ENCODE results near the gene RGS3. TPM values are rescaled to one million over a fixed set of nuclear protein-coding genes. Genes with fewer than 3 reads are reported as not detected.

RGS3 gene
- total RNA-seq, 1 experiment from 2014 or later = 39.4 TPM

DNA sequence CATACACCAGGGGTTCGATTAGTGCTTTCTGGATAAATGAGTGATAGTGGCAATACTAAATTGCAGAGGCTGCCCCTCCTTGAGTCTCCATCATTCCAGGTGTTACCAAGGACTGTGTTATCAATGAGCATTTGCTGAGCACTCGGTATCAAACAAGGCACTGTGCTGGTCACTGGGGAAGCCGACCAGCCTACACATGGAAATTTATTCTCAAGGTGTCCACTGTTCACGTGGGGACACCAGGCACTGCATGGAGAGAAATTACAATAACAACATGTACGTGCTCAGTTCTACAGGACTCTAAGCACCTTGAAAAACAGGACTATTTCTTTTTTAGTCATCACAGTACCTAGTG lies 22.2 kb downstream of the RGS3 start (continued):
- TF ChIP-seq, protein P1, sequence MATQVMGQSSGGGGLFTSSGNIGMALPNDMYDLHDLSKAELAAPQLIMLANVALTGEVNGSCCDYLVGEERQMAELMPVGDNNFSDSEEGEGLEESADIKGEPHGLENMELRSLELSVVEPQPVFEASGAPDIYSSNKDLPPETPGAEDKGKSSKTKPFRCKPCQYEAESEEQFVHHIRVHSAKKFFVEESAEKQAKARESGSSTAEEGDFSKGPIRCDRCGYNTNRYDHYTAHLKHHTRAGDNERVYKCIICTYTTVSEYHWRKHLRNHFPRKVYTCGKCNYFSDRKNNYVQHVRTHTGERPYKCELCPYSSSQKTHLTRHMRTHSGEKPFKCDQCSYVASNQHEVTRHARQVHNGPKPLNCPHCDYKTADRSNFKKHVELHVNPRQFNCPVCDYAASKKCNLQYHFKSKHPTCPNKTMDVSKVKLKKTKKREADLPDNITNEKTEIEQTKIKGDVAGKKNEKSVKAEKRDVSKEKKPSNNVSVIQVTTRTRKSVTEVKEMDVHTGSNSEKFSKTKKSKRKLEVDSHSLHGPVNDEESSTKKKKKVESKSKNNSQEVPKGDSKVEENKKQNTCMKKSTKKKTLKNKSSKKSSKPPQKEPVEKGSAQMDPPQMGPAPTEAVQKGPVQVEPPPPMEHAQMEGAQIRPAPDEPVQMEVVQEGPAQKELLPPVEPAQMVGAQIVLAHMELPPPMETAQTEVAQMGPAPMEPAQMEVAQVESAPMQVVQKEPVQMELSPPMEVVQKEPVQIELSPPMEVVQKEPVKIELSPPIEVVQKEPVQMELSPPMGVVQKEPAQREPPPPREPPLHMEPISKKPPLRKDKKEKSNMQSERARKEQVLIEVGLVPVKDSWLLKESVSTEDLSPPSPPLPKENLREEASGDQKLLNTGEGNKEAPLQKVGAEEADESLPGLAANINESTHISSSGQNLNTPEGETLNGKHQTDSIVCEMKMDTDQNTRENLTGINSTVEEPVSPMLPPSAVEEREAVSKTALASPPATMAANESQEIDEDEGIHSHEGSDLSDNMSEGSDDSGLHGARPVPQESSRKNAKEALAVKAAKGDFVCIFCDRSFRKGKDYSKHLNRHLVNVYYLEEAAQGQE (IDR thresholded peaks at IDR 0.05; ENCODE audit: low read depth) = no peak
- no peak for TF ChIP-seq RAD21 (IDR thresholded peaks at IDR 0.05; ENCODE audit: low read depth)

- intact Hi-C loops (cut with micrococcal nuclease) = no loop called here
- H3K9me2 ChIP-seq (ENCODE audit: insufficient read depth) = no peaks in the 10 kb centered on the region
- no peak for ATAC-seq
- TSS peak; percentile 23 for BruUV-seq (replicated peaks)
- ChIA-PET RAD21 (ENCODE audit: low non-redundant PET in 1 of 2, low total read pairs in 2 of 2, uncharacterized antibody in 2 of 2, unreplicated experiment in 2 of 2) (no interaction called here), POLR2A (no interaction called here), CTCF (no interaction called here)
- H3K4me2 ChIP-seq (ENCODE audit: low read length) = no peak overlapping the region
- H4K20me1 ChIP-seq (ENCODE audit: insufficient read depth) = no peaks in the 10 kb centered on the region
- no peaks in the 10 kb centered on the region for H3K27me3 ChIP-seq (ENCODE audit: insufficient read depth, low read length)
- peaks cover 4% of the 10 kb centered on the region; the same call in 1 of the 2 replicates for H3K79me2 ChIP-seq (ENCODE audit: insufficient read depth, low read length)
- peaks cover 49 to 59% of the 10 kb centered on the region in 2 experiments for H3K36me3 ChIP-seq (ENCODE audit: control insufficient read depth in 1 of 2, insufficient read depth in 2 of 2, low read length in 2 of 2)
- no peak overlapping the region for H3K4me3 ChIP-seq (replicated peaks in 1 of 2; ENCODE audit: low read depth in 1 of 2, low read length in 2 of 2)
- no peak overlapping the region for H3K27ac ChIP-seq (ENCODE audit: low read depth, low read length)
- DNase-seq (ENCODE audit: low read depth, low spot score) = no peak
- no peaks in the 10 kb centered on the region for H3K4me1 ChIP-seq (ENCODE audit: control insufficient read depth in 1 of 2, insufficient read depth in 2 of 2, low read length in 2 of 2)
- no peak overlapping the region for H3K9ac ChIP-seq (ENCODE audit: low read length)
- no peaks in the 10 kb centered on the region for H3K9me3 ChIP-seq (ENCODE audit: control insufficient read depth in 1 of 2, insufficient read depth in 1 of 2, low read depth in 1 of 2, low read length in 2 of 2)
- H2AFZ ChIP-seq (ENCODE audit: low read depth, low read length, poor library complexity, severe bottlenecking) = no peak overlapping the region
- TF ChIP-seq RAD21 (IDR thresholded peaks at IDR 0.05; ENCODE audit: low read depth) (no peak), YY1 (IDR thresholded peaks at IDR 0.05; ENCODE audit: extremely low read depth, insufficient replicate concordance, low read depth, low read length) (no peak), POLR2A (IDR thresholded peaks at IDR 0.05; ENCODE audit: borderline replicate concordance, extremely low read depth, insufficient read depth, insufficient read length) (no peak), SIN3A (IDR thresholded peaks at IDR 0.05; ENCODE audit: low read depth) (no peak), EZH2phosphoT487 (IDR thresholded peaks at IDR 0.05; ENCODE audit: borderline replicate concordance) (no peak), JUND (IDR thresholded peaks at IDR 0.05) (no peak), EGR1 (IDR thresholded peaks at IDR 0.05; ENCODE audit: low read depth) (no peak), SP1 (IDR thresholded peaks at IDR 0.05; ENCODE audit: low read depth) (no peak)
- TF ChIP-seq, protein P1 (IDR thresholded peaks at IDR 0.05; ENCODE audit: low read depth) = no peak
- TF ChIP-seq, protein P2, sequence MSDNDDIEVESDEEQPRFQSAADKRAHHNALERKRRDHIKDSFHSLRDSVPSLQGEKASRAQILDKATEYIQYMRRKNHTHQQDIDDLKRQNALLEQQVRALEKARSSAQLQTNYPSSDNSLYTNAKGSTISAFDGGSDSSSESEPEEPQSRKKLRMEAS (IDR thresholded peaks at IDR 0.05) = no peak
- TF ChIP-seq, protein P3, sequence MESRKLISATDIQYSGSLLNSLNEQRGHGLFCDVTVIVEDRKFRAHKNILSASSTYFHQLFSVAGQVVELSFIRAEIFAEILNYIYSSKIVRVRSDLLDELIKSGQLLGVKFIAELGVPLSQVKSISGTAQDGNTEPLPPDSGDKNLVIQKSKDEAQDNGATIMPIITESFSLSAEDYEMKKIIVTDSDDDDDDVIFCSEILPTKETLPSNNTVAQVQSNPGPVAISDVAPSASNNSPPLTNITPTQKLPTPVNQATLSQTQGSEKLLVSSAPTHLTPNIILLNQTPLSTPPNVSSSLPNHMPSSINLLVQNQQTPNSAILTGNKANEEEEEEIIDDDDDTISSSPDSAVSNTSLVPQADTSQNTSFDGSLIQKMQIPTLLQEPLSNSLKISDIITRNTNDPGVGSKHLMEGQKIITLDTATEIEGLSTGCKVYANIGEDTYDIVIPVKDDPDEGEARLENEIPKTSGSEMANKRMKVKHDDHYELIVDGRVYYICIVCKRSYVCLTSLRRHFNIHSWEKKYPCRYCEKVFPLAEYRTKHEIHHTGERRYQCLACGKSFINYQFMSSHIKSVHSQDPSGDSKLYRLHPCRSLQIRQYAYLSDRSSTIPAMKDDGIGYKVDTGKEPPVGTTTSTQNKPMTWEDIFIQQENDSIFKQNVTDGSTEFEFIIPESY (IDR thresholded peaks at IDR 0.05; ENCODE audit: extremely low read depth, insufficient replicate concordance, low read length) = no peak
- TF ChIP-seq, protein P4, sequence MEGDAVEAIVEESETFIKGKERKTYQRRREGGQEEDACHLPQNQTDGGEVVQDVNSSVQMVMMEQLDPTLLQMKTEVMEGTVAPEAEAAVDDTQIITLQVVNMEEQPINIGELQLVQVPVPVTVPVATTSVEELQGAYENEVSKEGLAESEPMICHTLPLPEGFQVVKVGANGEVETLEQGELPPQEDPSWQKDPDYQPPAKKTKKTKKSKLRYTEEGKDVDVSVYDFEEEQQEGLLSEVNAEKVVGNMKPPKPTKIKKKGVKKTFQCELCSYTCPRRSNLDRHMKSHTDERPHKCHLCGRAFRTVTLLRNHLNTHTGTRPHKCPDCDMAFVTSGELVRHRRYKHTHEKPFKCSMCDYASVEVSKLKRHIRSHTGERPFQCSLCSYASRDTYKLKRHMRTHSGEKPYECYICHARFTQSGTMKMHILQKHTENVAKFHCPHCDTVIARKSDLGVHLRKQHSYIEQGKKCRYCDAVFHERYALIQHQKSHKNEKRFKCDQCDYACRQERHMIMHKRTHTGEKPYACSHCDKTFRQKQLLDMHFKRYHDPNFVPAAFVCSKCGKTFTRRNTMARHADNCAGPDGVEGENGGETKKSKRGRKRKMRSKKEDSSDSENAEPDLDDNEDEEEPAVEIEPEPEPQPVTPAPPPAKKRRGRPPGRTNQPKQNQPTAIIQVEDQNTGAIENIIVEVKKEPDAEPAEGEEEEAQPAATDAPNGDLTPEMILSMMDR (IDR thresholded peaks at IDR 0.05 in 2 of 3, conservative IDR thresholded peaks at IDR 0.05 in 1 of 3; ENCODE audit: borderline replicate concordance in 1 of 3, insufficient read depth in 1 of 3, low read depth in 2 of 3, low read length in 2 of 3) = no peak
- TF ChIP-seq, protein P5, sequence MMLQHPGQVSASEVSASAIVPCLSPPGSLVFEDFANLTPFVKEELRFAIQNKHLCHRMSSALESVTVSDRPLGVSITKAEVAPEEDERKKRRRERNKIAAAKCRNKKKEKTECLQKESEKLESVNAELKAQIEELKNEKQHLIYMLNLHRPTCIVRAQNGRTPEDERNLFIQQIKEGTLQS (IDR thresholded peaks at IDR 0.05) = no peak
These were observed 22.8 kb downstream of the RGS3 start for GRCh38 chr9:113486327-113486726.
